ENCODE measurements around the gene PRELID1. TPM values are rescaled to one million over a fixed set of nuclear protein-coding genes. Genes with fewer than 3 reads are reported as not detected.

Gene PRELID1
- total RNA-seq, 1 donor from 2014 or later = 81.2 TPM

DNA sequence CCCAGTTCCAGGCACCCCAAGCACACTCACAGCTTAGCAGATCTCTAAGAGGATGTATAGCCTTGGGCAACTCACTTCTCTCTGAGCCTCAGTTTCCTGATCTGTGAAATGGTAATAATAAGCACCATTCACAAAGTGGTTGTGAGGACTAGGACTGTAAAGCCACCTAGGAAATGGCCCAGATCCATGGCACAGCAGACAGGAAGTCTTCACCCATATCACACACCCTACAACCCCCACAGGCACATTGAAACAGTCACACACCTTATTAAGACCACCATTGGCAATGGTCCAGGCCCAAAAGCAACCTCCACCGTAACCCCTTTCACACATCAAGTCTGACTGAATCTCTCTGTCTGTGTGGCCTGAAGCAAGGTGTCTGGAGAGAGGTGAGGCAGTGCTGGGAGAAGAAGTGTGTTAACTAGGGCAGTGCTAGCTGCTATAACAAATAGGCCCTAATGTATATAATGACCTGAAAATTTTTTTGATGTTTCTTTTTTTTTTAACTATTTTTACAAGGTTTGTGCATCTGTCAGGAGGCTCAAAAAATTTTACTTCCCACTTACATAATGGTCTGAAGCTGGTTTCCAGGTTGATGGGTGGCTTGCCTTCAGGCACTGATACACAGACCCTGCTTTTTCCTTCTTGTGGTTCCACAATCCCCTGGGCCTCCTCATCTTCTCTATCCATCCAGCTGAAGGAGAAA, 51.7 kb downstream of the PRELID1 start:
- Mint-ChIP-seq H3K36me3 (no peaks in the 10 kb centered on the region), H3K4me3 (no peak overlapping the region), H3K27me3 (ENCODE audit: low read depth) (peaks cover 32% of the 10 kb centered on the region), H3K9me3 (peaks cover 9% of the 10 kb centered on the region), H3K27ac (no peak overlapping the region), H3K4me1 (peaks cover 12% of the 10 kb centered on the region)
- no peak for DNase-seq (ENCODE audit: low spot score in 2 of 2, unreplicated experiment in 2 of 2)
- TF ChIP-seq, protein P1, sequence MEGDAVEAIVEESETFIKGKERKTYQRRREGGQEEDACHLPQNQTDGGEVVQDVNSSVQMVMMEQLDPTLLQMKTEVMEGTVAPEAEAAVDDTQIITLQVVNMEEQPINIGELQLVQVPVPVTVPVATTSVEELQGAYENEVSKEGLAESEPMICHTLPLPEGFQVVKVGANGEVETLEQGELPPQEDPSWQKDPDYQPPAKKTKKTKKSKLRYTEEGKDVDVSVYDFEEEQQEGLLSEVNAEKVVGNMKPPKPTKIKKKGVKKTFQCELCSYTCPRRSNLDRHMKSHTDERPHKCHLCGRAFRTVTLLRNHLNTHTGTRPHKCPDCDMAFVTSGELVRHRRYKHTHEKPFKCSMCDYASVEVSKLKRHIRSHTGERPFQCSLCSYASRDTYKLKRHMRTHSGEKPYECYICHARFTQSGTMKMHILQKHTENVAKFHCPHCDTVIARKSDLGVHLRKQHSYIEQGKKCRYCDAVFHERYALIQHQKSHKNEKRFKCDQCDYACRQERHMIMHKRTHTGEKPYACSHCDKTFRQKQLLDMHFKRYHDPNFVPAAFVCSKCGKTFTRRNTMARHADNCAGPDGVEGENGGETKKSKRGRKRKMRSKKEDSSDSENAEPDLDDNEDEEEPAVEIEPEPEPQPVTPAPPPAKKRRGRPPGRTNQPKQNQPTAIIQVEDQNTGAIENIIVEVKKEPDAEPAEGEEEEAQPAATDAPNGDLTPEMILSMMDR (IDR thresholded peaks at IDR 0.05; ENCODE audit: unreplicated experiment) = no peak

- Mint-ChIP-seq H3K27me3 (ENCODE audit: low read depth) (peaks cover 32% of the 10 kb centered on the region), H3K27ac (no peak overlapping the region), H3K9me3 (peaks cover 9% of the 10 kb centered on the region), H3K4me3 (no peak overlapping the region), H3K4me1 (peaks cover 6% of the 10 kb centered on the region), H3K36me3 (no peaks in the 10 kb centered on the region)
- TF ChIP-seq, protein P1 (IDR thresholded peaks at IDR 0.05; ENCODE audit: unreplicated experiment) = no peak
- no peak for DNase-seq (ENCODE audit: low spot score in 2 of 2, unreplicated experiment in 2 of 2)
Measured at GRCh38 chr5:177355868-177356168, 52.2 kb downstream of the PRELID1 start.

Other genes starting within 250 kb of the PRELID1 start
- gene FGFR4, start 216.9 kb upstream of the PRELID1 start, total RNA-seq = 4.7 to 8.0 TPM (median 5.9 TPM) in 3 replicates
- 153 to 164 TPM (median 161 TPM) in 3 replicates for gene NSD1, start 170.0 kb upstream of the PRELID1 start, total RNA-seq
- gene RAB24, start 80 bp upstream of the PRELID1 start, total RNA-seq = 28.3 to 31.8 TPM (median 30.3 TPM) in 3 replicates
- gene MXD3, start 8.1 kb downstream of the PRELID1 start, total RNA-seq = 18.4 to 19.8 TPM (median 19.2 TPM) in 3 replicates
- 85.4 to 87.2 TPM (median 87.0 TPM) in 3 replicates for gene LMAN2, start 47.9 kb downstream of the PRELID1 start, total RNA-seq
- gene RGS14, start 54.1 kb downstream of the PRELID1 start, total RNA-seq = 13.5 to 16.1 TPM (median 14.1 TPM) in 3 replicates
- gene SLC34A1, start 80.6 kb downstream of the PRELID1 start, total RNA-seq = not detected in 3 replicates
- gene PFN3, start 96.9 kb downstream of the PRELID1 start, total RNA-seq = not detected in 3 replicates
- 2.1 to 2.7 TPM (median 2.3 TPM) in 3 replicates for gene F12, start 105.8 kb downstream of the PRELID1 start, total RNA-seq
- gene GRK6, start 122.9 kb downstream of the PRELID1 start, total RNA-seq = 44.9 to 48.2 TPM (median 45.3 TPM) in 3 replicates
- 5.3 to 5.9 TPM (median 5.7 TPM) in 3 replicates for gene PRR7, start 143.0 kb downstream of the PRELID1 start, total RNA-seq
- gene DBN1, start 169.8 kb downstream of the PRELID1 start, total RNA-seq = 365 to 369 TPM (median 367 TPM) in 3 replicates
- 472 to 494 TPM (median 482 TPM) in 3 replicates for gene PDLIM7, start 193.8 kb downstream of the PRELID1 start, total RNA-seq
- gene DOK3, start 206.0 kb downstream of the PRELID1 start, total RNA-seq = 4.7 to 7.8 TPM (median 5.8 TPM) in 3 replicates
- gene DDX41, start 213.2 kb downstream of the PRELID1 start, total RNA-seq = 91.2 to 101 TPM (median 95.4 TPM) in 3 replicates